H1 (cell line): ENCODE measurements around the gene FBXL15. TPM values are rescaled to one million over a fixed set of nuclear protein-coding genes. Genes with fewer than 3 reads are reported as not detected.

Experiments
- CBX8 ChIP-seq: fragments of 300-800, 300-1000 bp; sonication (generic); IDR thresholded peaks from 2 replicates; pipeline ENCODE4 v1.7.1; 2016; ENCODE audit warnings: low read depth, low read length, borderline replicate concordance
- CREB1 ChIP-seq: IDR thresholded peaks from 2 replicates; pipeline ENCODE4 v1.6.1; 2012; ENCODE audit warnings: inconsistent platforms
- RFX5 ChIP-seq: IDR thresholded peaks from 2 replicates; pipeline ENCODE4 v1.6.1; 2011; ENCODE audit warnings: low read depth, low read length, improper control_type of control experiment, borderline replicate concordance
- TEAD4 ChIP-seq: IDR thresholded peaks from 2 replicates; pipeline ENCODE4 v1.6.1; 2012; ENCODE audit warnings: low read depth, low read length, inconsistent platforms, mixed read lengths
- polyA plus RNA-seq, 7 experiments: library from polyadenylated mRNA; depleted of rRNA in 3 of 7; stranded (reverse) in 5 of 7; unstranded in 2 of 7; fragments of >200 nt in 5 of 7; fragments of 200-250 nt in 2 of 7; gene quantifications; 1 replicate in 5 of 7; 2 replicates in 1 of 7; 4 replicates in 1 of 7; pipeline versions ENCODE4 v1.2.1 to v1.2.3, GENCODE V29; 2011 to 2013; ENCODE audit warnings: missing spikeins in 2 of 7, mixed read lengths in 2 of 7
- total RNA-seq: library from RNA; stranded (reverse); fragmentation: NEBNext Ultra II Directional; extraction: Animal tissue kit (Norgen Biotek cat#: 25700); gene quantifications from 2 replicates; pipeline ENCODE4 v1.2.1, GENCODE V29; 2021
- TF ChIP-seq, protein P1 (sequence below): fragments of 300-600 bp; sonication (generic); IDR thresholded peaks from 2 replicates; pipeline ENCODE4 v1.7.1; 2012; ENCODE audit warnings: low read length, moderate library complexity, mild to moderate bottlenecking, inconsistent platforms; ENCODE audit not compliant: insufficient replicate concordance
- TF ChIP-seq, protein P2 (sequence below): IDR thresholded peaks from 2 replicates; pipeline ENCODE4 v1.6.1; 2012; ENCODE audit warnings: low read length, inconsistent platforms

Gene FBXL15
- total and polyA plus RNA-seq, 2 of the 8 experiments (the other 6 are each of a cell fraction or from before 2014, with no cell fraction given) = 11.3 to 22.6 TPM

DNA sequence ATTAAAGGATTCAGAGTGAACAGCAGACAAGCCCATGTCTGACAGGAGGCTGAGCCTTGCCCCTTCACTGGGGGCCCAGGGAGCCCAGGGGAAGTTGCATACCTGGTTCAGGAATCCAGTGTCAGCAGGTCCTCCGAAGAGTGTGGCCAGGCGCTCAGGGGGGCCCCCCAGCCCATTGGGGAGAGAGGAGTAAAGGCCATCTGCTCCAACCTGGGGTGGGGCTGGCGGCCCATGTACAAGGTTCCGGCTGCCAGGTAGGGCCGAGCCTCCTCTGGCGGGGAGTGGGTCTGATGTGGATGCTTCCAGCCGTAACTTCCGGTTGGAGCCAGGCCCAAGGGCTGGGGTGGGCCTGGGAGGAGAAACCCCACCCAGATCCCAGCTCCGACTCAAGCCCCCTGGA is 4.4 kb upstream of the FBXL15 start (continued):
- TF ChIP-seq, protein P1, sequence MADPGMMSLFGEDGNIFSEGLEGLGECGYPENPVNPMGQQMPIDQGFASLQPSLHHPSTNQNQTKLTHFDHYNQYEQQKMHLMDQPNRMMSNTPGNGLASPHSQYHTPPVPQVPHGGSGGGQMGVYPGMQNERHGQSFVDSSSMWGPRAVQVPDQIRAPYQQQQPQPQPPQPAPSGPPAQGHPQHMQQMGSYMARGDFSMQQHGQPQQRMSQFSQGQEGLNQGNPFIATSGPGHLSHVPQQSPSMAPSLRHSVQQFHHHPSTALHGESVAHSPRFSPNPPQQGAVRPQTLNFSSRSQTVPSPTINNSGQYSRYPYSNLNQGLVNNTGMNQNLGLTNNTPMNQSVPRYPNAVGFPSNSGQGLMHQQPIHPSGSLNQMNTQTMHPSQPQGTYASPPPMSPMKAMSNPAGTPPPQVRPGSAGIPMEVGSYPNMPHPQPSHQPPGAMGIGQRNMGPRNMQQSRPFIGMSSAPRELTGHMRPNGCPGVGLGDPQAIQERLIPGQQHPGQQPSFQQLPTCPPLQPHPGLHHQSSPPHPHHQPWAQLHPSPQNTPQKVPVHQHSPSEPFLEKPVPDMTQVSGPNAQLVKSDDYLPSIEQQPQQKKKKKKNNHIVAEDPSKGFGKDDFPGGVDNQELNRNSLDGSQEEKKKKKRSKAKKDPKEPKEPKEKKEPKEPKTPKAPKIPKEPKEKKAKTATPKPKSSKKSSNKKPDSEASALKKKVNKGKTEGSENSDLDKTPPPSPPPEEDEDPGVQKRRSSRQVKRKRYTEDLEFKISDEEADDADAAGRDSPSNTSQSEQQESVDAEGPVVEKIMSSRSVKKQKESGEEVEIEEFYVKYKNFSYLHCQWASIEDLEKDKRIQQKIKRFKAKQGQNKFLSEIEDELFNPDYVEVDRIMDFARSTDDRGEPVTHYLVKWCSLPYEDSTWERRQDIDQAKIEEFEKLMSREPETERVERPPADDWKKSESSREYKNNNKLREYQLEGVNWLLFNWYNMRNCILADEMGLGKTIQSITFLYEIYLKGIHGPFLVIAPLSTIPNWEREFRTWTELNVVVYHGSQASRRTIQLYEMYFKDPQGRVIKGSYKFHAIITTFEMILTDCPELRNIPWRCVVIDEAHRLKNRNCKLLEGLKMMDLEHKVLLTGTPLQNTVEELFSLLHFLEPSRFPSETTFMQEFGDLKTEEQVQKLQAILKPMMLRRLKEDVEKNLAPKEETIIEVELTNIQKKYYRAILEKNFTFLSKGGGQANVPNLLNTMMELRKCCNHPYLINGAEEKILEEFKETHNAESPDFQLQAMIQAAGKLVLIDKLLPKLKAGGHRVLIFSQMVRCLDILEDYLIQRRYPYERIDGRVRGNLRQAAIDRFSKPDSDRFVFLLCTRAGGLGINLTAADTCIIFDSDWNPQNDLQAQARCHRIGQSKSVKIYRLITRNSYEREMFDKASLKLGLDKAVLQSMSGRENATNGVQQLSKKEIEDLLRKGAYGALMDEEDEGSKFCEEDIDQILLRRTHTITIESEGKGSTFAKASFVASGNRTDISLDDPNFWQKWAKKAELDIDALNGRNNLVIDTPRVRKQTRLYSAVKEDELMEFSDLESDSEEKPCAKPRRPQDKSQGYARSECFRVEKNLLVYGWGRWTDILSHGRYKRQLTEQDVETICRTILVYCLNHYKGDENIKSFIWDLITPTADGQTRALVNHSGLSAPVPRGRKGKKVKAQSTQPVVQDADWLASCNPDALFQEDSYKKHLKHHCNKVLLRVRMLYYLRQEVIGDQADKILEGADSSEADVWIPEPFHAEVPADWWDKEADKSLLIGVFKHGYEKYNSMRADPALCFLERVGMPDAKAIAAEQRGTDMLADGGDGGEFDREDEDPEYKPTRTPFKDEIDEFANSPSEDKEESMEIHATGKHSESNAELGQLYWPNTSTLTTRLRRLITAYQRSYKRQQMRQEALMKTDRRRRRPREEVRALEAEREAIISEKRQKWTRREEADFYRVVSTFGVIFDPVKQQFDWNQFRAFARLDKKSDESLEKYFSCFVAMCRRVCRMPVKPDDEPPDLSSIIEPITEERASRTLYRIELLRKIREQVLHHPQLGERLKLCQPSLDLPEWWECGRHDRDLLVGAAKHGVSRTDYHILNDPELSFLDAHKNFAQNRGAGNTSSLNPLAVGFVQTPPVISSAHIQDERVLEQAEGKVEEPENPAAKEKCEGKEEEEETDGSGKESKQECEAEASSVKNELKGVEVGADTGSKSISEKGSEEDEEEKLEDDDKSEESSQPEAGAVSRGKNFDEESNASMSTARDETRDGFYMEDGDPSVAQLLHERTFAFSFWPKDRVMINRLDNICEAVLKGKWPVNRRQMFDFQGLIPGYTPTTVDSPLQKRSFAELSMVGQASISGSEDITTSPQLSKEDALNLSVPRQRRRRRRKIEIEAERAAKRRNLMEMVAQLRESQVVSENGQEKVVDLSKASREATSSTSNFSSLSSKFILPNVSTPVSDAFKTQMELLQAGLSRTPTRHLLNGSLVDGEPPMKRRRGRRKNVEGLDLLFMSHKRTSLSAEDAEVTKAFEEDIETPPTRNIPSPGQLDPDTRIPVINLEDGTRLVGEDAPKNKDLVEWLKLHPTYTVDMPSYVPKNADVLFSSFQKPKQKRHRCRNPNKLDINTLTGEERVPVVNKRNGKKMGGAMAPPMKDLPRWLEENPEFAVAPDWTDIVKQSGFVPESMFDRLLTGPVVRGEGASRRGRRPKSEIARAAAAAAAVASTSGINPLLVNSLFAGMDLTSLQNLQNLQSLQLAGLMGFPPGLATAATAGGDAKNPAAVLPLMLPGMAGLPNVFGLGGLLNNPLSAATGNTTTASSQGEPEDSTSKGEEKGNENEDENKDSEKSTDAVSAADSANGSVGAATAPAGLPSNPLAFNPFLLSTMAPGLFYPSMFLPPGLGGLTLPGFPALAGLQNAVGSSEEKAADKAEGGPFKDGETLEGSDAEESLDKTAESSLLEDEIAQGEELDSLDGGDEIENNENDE = no peak
- TF ChIP-seq, protein P2, sequence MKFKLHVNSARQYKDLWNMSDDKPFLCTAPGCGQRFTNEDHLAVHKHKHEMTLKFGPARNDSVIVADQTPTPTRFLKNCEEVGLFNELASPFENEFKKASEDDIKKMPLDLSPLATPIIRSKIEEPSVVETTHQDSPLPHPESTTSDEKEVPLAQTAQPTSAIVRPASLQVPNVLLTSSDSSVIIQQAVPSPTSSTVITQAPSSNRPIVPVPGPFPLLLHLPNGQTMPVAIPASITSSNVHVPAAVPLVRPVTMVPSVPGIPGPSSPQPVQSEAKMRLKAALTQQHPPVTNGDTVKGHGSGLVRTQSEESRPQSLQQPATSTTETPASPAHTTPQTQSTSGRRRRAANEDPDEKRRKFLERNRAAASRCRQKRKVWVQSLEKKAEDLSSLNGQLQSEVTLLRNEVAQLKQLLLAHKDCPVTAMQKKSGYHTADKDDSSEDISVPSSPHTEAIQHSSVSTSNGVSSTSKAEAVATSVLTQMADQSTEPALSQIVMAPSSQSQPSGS = no peak
- no peak for TF ChIP-seq TEAD4
- TF ChIP-seq CBX8 = no peak
- TF ChIP-seq CREB1 = no peak
- no peak for TF ChIP-seq RFX5
